ENCODE measurements around the gene TSPYL1.

Gene TSPYL1

GRCh38 chr6:116234689-116235088 is 45.0 kb downstream of the TSPYL1 start:
- TF ChIP-seq CTCF (IDR thresholded peaks at IDR 0.05; ENCODE audit: insufficient read depth, low read length, missing control alignments): no peak
- no peak for DNase-seq (ENCODE audit: low read depth, low spot score)
- ChIA-PET CTCF (interaction anchor here (2.1 kb wide), 1 partner anchor 34 kb away, joined by 9 read pairs; no protein-coding TSS in a partner anchor), POLR2A (no interaction called here)
- H3K4me3 ChIP-seq (ENCODE audit: low read depth, low read length): no peak overlapping the region

DNA sequence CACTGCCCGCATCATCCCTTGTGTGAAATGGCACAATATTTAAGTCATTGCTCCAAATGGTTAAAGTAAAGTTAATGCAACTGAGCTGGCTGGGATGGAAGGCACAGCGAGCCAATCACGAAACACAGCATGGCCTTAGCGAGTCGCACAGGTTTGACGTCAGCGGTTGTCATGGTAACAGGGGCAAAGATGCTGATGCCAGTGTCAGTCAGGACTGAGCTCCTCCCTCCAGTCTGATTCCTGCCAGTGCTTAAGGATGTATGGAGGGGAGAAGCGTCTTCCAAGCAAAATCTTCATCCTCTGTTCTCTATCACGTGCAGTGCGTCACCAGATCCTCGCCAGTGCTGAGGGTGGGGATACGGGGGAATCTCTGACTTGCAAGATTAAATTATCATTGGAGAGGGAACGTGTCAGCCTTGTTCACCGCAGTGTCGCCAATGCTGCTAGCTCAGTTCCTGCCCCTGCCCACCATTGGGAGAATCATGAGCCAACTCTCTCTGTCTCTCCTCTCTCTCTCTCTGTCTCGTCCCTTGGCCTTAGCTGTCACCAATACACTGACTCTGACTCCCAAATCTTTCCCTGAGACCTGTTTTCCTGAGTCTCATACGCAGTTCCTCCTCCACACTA is 50.3 kb downstream of the TSPYL1 start:
- DNase-seq (ENCODE audit: low read depth, low spot score): peak; percentile 74
- CTCF ChIA-PET: interaction anchor here (0.8 to 3.4 kb wide), 9 partner anchors 9 to 416 kb away, joined by 3 to 46 read pairs (median 4); no protein-coding TSS in a partner anchor
- POLR2A ChIA-PET: interaction anchor here (0.7 to 1.3 kb wide), 4 partner anchors 22 to 344 kb away, joined by 3 to 7 read pairs (median 5); partner anchors contain the start of gene TSPYL4
- H3K4me3 ChIP-seq (ENCODE audit: low read depth, low read length): peak overlapping the region; percentile 52
- TF ChIP-seq CTCF (IDR thresholded peaks at IDR 0.05; ENCODE audit: insufficient read depth, low read length, missing control alignments): no peak
